WERI-Rb-1 (cell line): ENCODE results near the gene JAG2.
A peak's percentile ranks its signal among the peaks of the same experiment; 100 is the strongest.

Experiments used
- DNase-seq: peaks from one replicate; pipeline ENCODE4 v3.0.0-alpha.2; 2020
- H3K27ac ChIP-seq: fragments of 250-450 bp; sonication (Bioruptor Pico); 2 replicates; pipeline ENCODE4 v1.5.1; 2020; ENCODE audit warnings: mild to moderate bottlenecking, moderate library complexity
- H3K27me3 ChIP-seq: fragments of 250-450 bp; sonication (Bioruptor Pico); 2 replicates; pipeline ENCODE4 v1.5.1; 2021; ENCODE audit warnings: mild to moderate bottlenecking, low read depth, moderate library complexity; ENCODE audit not compliant: insufficient read depth, severe bottlenecking
- H3K36me3 ChIP-seq: fragments of 250-450 bp; sonication (Bioruptor Pico); 2 replicates; pipeline ENCODE4 v1.5.1; 2020; ENCODE audit warnings: mild to moderate bottlenecking, moderate library complexity
- H3K4me3 ChIP-seq: 2 replicates; pipeline ENCODE4 v1.5.1; 2011; ENCODE audit warnings: low read depth, mild to moderate bottlenecking, control low read depth, low read length
- H3K9me3 ChIP-seq: fragments of 250-450 bp; sonication (Bioruptor Pico); 2 replicates; pipeline ENCODE4 v1.5.1; 2021; ENCODE audit warnings: mild to moderate bottlenecking, moderate library complexity; ENCODE audit not compliant: severe bottlenecking
- TF ChIP-seq, protein P1 (sequence below): IDR thresholded peaks from 2 replicates; pipeline ENCODE4 v1.5.1; 2011; ENCODE audit warnings: low read depth, mild to moderate bottlenecking, control low read depth, inconsistent platforms, low read length

The JAG2 gene

DNA sequence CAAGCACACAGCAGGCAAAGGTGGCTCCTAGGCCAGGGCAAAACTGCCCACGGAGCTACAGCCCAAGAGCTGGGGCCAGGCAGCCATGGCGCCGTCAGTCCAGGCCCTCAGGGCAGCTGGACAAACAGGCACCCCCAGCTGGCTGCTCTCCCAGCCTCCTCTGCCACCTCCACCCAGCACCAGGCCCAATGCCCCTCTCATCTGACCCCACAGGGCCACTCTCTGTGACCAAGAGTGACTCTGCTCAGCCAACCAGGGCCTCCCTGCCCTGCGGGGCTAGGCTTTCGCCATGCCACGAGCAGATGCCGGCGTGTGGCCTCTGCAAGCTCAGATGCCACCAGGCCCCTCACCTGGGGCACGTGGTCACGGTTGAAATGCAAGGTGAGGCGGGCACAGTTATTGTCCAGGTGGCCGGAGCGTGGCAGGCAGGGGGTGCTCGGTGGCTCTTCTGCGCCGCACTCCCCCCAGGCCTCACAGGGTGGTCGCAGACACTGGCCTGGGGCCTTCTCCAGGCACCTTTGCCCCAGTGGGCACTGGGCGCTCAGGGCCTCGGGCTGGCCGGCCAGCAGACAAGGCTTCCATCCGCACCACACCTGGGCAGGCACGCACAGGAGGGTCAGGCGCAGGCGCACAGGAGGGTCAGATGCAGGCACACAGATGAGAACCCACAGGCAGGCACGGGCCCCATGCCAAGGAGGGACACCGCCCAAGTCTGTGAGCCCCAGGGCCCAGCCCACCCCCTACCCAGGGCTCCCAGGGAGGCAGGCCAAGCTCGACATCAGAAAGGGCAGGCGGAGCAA is 23.0 kb downstream of the JAG2 start:
- H3K4me3 ChIP-seq: no peak overlapping the region
- H3K27me3 ChIP-seq: no peaks in the 10 kb centered on the region
- TF ChIP-seq, protein P1, sequence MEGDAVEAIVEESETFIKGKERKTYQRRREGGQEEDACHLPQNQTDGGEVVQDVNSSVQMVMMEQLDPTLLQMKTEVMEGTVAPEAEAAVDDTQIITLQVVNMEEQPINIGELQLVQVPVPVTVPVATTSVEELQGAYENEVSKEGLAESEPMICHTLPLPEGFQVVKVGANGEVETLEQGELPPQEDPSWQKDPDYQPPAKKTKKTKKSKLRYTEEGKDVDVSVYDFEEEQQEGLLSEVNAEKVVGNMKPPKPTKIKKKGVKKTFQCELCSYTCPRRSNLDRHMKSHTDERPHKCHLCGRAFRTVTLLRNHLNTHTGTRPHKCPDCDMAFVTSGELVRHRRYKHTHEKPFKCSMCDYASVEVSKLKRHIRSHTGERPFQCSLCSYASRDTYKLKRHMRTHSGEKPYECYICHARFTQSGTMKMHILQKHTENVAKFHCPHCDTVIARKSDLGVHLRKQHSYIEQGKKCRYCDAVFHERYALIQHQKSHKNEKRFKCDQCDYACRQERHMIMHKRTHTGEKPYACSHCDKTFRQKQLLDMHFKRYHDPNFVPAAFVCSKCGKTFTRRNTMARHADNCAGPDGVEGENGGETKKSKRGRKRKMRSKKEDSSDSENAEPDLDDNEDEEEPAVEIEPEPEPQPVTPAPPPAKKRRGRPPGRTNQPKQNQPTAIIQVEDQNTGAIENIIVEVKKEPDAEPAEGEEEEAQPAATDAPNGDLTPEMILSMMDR: no peak
- H3K36me3 ChIP-seq: peaks cover 76% of the 10 kb centered on the region
- H3K27ac ChIP-seq: no peak overlapping the region
- peak; percentile 5 for DNase-seq
- H3K9me3 ChIP-seq: peaks cover 3% of the 10 kb centered on the region

DNA sequence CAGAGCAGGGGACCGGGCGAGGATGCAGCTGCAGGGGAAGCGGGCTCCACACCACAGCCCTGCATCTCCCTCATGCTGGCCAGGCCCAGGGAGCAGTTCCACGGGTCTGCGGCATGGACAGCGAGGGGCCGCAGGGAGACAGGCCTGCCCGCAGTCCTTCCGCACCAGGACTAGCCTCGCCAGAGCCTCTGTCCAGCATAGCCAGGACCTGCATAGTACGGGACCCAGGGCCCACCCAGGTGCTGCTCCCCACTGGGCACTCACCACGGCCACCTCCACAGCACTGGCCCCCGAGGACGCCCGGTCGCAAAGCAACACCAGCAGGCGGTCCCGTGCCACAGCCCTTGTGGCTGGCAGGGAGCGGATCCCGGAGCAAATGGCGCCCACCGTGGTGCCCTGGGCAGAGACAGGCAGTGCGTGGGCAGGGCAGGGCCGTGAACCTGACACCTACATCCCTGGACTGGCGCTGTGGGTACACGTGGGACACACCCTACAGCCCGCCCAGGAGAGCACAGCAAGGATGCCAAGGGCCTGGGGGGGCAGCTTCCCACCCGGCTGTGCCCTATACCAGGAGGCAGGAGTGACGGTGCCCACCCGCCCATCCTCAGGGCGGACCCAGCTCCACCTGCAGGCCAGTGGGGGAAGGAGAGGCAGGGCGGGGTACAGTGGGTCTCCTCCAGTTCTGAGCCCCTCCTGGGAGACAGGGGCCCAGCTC is 23.8 kb downstream of the JAG2 start:
- Histone ChIP-seq H3K27me3 (no peaks in the 10 kb centered on the region), H3K9me3 (peaks cover 11% of the 10 kb centered on the region), H3K4me3 (no peak overlapping the region), H3K36me3 (peaks cover 79% of the 10 kb centered on the region), H3K27ac (no peak overlapping the region)
- DNase-seq: peak; percentile 7
- TF ChIP-seq, protein P1: peak; percentile 15; the same call in 1 of the 2 replicates

DNA sequence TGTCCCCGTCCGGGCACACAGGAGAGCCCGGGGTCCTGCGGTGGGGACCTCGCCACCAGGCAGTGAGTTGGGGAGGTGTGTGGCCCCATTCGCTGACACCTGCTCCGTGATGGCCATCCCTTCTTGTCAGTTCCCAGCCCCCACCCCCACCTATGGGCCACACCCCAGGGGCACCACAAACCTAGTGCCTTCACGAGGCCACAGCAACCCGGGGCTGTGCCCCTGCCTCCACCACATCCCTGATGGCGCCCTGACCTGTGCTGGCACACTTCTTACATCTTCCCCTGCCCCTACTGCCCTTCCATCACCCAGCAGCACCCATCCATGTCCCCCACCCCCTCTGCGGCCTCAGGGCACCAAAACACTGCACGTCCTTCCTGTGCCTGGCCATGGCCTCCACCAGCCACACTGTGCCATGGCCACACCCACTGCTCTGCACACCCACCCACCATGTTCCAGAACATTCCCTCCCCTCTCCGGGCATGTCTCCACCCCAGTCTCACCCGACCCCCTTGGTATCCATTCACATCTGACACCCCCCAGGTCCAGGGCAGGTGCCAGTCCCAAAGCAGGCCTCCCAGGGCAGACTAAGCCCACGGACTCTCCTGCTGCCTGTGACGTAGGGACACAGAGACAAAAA is 24.4 kb downstream of the JAG2 start:
- TF ChIP-seq, protein P1: no peak
- Histone ChIP-seq H3K4me3 (no peak overlapping the region), H3K36me3 (peaks cover 82% of the 10 kb centered on the region), H3K27me3 (no peaks in the 10 kb centered on the region), H3K27ac (no peak overlapping the region), H3K9me3 (peaks cover 17% of the 10 kb centered on the region)
- DNase-seq: peak; percentile 4

DNA sequence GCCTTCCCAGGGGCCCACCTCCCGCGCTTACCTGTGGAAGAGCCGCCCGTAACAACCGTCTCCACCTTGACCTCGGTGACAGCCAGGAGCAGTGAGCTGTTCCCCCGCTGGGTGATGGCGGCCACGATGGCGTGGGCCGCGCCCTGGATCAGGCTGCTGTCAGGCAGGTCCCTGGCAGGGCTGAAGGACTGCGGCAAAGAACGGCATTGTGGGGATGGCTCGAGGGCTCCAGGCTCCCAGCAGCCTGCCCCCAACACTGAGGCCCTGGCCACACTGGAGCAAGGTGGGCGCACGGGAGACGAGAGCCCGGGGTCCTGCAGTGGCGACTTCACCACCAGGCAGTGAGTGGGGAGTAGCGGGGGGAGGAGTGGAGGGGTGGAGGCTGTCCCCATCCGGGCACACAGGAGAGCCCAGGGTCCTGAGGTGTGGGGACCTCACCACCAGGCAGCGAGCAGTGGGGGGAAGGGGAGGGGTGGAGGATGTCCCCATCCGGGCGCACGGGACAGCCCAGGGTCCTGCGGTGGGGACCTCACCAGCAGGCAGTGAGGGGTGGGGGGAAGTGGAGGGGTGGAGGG is 25.0 kb downstream of the JAG2 start:
- Histone ChIP-seq H3K27ac (no peak overlapping the region), H3K27me3 (no peaks in the 10 kb centered on the region), H3K4me3 (no peak overlapping the region), H3K9me3 (peaks cover 17% of the 10 kb centered on the region), H3K36me3 (peaks cover 79% of the 10 kb centered on the region)
- TF ChIP-seq, protein P1: no peak
- DNase-seq: peak; percentile 5

DNA sequence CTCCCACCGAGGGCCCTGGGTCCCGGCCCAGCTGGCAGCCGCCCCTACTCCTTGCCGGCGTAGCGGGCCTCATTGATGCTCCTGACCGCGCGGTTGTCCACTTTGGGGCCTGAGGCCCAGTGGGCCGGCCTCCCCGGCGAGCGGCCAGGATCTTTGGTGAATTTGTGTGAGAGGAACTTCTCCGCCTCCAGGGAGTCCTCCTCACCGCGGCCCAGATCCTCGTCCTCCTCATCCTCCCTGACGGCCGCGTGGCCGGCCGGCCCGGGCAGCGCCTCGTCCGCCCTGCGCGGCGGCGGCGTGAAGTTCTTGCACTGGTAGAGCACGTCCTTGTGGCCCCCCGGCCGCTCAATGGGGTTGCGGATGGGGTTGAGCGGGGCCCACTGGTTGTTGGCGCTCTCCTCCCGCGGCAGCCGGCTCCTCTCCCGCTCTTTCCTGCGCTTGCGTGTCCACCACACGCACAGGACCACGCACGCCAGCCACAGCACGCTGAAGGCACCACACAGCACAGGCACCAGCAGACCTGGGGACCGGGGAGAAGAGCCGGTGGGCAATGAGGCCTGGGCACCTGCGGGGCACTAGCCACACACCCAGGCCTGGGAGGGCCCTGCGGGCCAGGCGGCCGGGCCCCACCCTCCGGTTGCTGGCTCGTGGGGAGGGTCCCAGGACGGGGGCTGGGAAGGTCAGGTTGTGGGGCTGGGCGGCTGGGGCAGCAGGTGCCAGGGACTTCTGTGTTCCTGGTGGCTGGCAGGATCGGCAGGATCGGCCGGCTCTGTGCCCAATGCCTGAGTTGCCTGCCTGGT is 25.7 kb downstream of the JAG2 start:
- peak; percentile 4 for DNase-seq
- TF ChIP-seq, protein P1: no peak
- peaks cover 17% of the 10 kb centered on the region for H3K9me3 ChIP-seq
- no peak overlapping the region for H3K27ac ChIP-seq
- peaks cover 74% of the 10 kb centered on the region for H3K36me3 ChIP-seq
- H3K4me3 ChIP-seq: no peak overlapping the region
- H3K27me3 ChIP-seq: no peaks in the 10 kb centered on the region
